HepG2 (cell line): Measurements from ENCODE around the gene HABP4. TPM values are rescaled to one million over a fixed set of nuclear protein-coding genes. Genes with fewer than 3 reads are reported as not detected.

ENCODE experiments used
- CEBPG ChIP-seq: IDR thresholded peaks from 2 replicates; pipeline ENCODE4 v1.6.1; 2016
- ISX ChIP-seq: sonication (generic); formaldehyde crosslinking; conservative IDR thresholded peaks from 2 replicates; pipeline ENCODE4 v1.5.0; 2020; ENCODE audit warnings: missing genetic modification reagents
- MBD4 ChIP-seq: IDR thresholded peaks from 2 replicates; pipeline ENCODE4 v1.6.1; 2012; ENCODE audit warnings: low read length, inconsistent platforms, borderline replicate concordance
- MLX ChIP-seq: IDR thresholded peaks from 2 replicates; pipeline ENCODE4 v1.6.1; 2016
- PTBP1 ChIP-seq: fragments of 200-400 bp; formaldehyde crosslinking; IDR thresholded peaks from 2 replicates; pipeline ENCODE4 v1.6.1; 2018; ENCODE audit warnings: low read length, low read depth; ENCODE audit not compliant: poor library complexity, severe bottlenecking
- SALL1 ChIP-seq: sonication (generic); formaldehyde crosslinking; IDR thresholded peaks from 2 replicates; pipeline ENCODE4 v1.8.0; 2022; ENCODE audit warnings: mild to moderate bottlenecking, missing genetic modification reagents
- ZFP36L1 ChIP-seq: sonication (generic); formaldehyde crosslinking; IDR thresholded peaks from 2 replicates; pipeline ENCODE4 v1.8.0; 2022; ENCODE audit warnings: mild to moderate bottlenecking, missing genetic modification reagents, moderate library complexity
- ZNF629 ChIP-seq: sonication (generic); formaldehyde crosslinking; conservative IDR thresholded peaks from 2 replicates; pipeline ENCODE4 v1.5.0; 2020; ENCODE audit warnings: missing genetic modification reagents
- ZNF816 ChIP-seq: sonication (generic); formaldehyde crosslinking; IDR thresholded peaks from 2 replicates; pipeline ENCODE4 v1.8.0; 2022; ENCODE audit warnings: missing genetic modification reagents, mild to moderate bottlenecking, borderline replicate concordance
- ZNF883 ChIP-seq: sonication (generic); formaldehyde crosslinking; IDR thresholded peaks from 2 replicates; pipeline ENCODE4 v1.5.1; 2020; ENCODE audit warnings: mild to moderate bottlenecking, missing genetic modification reagents; ENCODE audit errors: not compliant biosample characterization
- ZSCAN9 ChIP-seq: IDR thresholded peaks from 2 replicates; pipeline ENCODE4 v1.6.1; 2016; ENCODE audit warnings: borderline replicate concordance
- polyA plus RNA-seq, 8 experiments: library from polyadenylated mRNA; depleted of rRNA in 3 of 8; stranded (reverse) in 7 of 8; unstranded in 1 of 8; fragments of >200 nt; fragmentation: Illumina TruSeq in 4 of 8; extraction: Trizol in 4 of 8; gene quantifications; 2 replicates each; pipeline versions ENCODE4 v1.2.1 to v1.2.3, GENCODE V29; 2011 to 2016; ENCODE audit warnings: low read depth in 4 of 8, missing spikeins in 1 of 8, mixed read lengths in 1 of 8; ENCODE audit not compliant: insufficient read depth in 1 of 8
- total RNA-seq, 5 experiments: library from RNA; depleted of rRNA; stranded (reverse); fragments of >200 nt; fragmentation: Illumina TruSeq; extraction: Trizol; gene quantifications; 2 replicates each; pipeline ENCODE4 v1.2.3, GENCODE V29; 2016; ENCODE audit warnings: low read depth in 1 of 5
- TF ChIP-seq, protein P1 (sequence below), 2 experiments: sonication (generic) in 1 of 2; formaldehyde crosslinking in 1 of 2; IDR thresholded peaks; 2 replicates each; pipeline versions ENCODE4 v1.5.1 to v1.6.1; 2011 to 2020; ENCODE audit warnings: borderline replicate concordance in 1 of 2, low read depth in 1 of 2, low read length in 1 of 2, mild to moderate bottlenecking in 1 of 2, missing genetic modification reagents in 1 of 2, moderate library complexity in 1 of 2
- TF ChIP-seq, protein P2 (sequence below), 2 experiments: sonication (generic) in 1 of 2; formaldehyde crosslinking in 1 of 2; IDR thresholded peaks; 2 replicates each; pipeline versions ENCODE4 v1.6.1 to v1.9.0; 2014 to 2022; ENCODE audit warnings: antibody characterized with exemption in 1 of 2, borderline replicate concordance in 1 of 2, inconsistent platforms in 1 of 2, low read depth in 1 of 2, missing genetic modification reagents in 1 of 2
- TF ChIP-seq, protein P3 (sequence below): sonication (generic); formaldehyde crosslinking; IDR thresholded peaks from 2 replicates; pipeline ENCODE4 v1.5.0; 2020; ENCODE audit warnings: mild to moderate bottlenecking, missing genetic modification reagents, borderline replicate concordance

The HABP4 gene
- total and polyA plus RNA-seq, 2 of the 13 experiments (the other 11 are each of a cell fraction or from before 2014, with no cell fraction given) = 14.3 to 26.6 TPM

GRCh38 chr9:96491079-96491879 lies 41.3 kb downstream of the HABP4 start (continued):
- TF ChIP-seq, protein P1, sequence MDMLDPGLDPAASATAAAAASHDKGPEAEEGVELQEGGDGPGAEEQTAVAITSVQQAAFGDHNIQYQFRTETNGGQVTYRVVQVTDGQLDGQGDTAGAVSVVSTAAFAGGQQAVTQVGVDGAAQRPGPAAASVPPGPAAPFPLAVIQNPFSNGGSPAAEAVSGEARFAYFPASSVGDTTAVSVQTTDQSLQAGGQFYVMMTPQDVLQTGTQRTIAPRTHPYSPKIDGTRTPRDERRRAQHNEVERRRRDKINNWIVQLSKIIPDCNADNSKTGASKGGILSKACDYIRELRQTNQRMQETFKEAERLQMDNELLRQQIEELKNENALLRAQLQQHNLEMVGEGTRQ (IDR thresholded peaks at IDR 0.05; ENCODE audit: low read depth, low read length) = 0 out of 2 replicates have a peak, but pooled peaks have one; percentile 8
- TF ChIP-seq, protein P1 (CRISPR knock-in tag; IDR thresholded peaks at IDR 0.05; ENCODE audit: borderline replicate concordance) = no peak
- peak; percentile 41; the same call in 1 of the 2 replicates for TF ChIP-seq ZNF816 (CRISPR knock-in tag)
- TF ChIP-seq MBD4 = peak; percentile 56
- TF ChIP-seq MLX (CRISPR knock-in tag) = peak; percentile 86
- TF ChIP-seq, protein P2, sequence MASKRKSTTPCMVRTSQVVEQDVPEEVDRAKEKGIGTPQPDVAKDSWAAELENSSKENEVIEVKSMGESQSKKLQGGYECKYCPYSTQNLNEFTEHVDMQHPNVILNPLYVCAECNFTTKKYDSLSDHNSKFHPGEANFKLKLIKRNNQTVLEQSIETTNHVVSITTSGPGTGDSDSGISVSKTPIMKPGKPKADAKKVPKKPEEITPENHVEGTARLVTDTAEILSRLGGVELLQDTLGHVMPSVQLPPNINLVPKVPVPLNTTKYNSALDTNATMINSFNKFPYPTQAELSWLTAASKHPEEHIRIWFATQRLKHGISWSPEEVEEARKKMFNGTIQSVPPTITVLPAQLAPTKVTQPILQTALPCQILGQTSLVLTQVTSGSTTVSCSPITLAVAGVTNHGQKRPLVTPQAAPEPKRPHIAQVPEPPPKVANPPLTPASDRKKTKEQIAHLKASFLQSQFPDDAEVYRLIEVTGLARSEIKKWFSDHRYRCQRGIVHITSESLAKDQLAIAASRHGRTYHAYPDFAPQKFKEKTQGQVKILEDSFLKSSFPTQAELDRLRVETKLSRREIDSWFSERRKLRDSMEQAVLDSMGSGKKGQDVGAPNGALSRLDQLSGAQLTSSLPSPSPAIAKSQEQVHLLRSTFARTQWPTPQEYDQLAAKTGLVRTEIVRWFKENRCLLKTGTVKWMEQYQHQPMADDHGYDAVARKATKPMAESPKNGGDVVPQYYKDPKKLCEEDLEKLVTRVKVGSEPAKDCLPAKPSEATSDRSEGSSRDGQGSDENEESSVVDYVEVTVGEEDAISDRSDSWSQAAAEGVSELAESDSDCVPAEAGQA (IDR thresholded peaks at IDR 0.05; ENCODE audit: low read depth) = peak; percentile 13; the same call in 1 of the 2 replicates
- TF ChIP-seq, protein P2 (CRISPR knock-in tag; IDR thresholded peaks at IDR 0.05; ENCODE audit: borderline replicate concordance) = no peak
- peak; percentile 87 for TF ChIP-seq SALL1 (CRISPR knock-in tag)
- no peak for TF ChIP-seq ISX (CRISPR knock-in tag)
- TF ChIP-seq, protein P3, sequence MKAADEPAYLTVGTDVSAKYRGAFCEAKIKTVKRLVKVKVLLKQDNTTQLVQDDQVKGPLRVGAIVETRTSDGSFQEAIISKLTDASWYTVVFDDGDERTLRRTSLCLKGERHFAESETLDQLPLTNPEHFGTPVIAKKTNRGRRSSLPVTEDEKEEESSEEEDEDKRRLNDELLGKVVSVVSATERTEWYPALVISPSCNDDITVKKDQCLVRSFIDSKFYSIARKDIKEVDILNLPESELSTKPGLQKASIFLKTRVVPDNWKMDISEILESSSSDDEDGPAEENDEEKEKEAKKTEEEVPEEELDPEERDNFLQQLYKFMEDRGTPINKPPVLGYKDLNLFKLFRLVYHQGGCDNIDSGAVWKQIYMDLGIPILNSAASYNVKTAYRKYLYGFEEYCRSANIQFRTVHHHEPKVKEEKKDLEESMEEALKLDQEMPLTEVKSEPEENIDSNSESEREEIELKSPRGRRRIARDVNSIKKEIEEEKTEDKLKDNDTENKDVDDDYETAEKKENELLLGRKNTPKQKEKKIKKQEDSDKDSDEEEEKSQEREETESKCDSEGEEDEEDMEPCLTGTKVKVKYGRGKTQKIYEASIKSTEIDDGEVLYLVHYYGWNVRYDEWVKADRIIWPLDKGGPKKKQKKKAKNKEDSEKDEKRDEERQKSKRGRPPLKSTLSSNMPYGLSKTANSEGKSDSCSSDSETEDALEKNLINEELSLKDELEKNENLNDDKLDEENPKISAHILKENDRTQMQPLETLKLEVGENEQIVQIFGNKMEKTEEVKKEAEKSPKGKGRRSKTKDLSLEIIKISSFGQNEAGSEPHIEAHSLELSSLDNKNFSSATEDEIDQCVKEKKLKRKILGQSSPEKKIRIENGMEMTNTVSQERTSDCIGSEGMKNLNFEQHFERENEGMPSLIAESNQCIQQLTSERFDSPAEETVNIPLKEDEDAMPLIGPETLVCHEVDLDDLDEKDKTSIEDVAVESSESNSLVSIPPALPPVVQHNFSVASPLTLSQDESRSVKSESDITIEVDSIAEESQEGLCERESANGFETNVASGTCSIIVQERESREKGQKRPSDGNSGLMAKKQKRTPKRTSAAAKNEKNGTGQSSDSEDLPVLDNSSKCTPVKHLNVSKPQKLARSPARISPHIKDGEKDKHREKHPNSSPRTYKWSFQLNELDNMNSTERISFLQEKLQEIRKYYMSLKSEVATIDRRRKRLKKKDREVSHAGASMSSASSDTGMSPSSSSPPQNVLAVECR = peak; percentile 55; the same call in 1 of the 2 replicates
- TF ChIP-seq ZNF629 = peak; percentile 32; the same call in 1 of the 2 replicates
- TF ChIP-seq ZNF883 (CRISPR knock-in tag) = no peak
- peak; percentile 63; the same call in 1 of the 2 replicates for TF ChIP-seq ZFP36L1 (CRISPR knock-in tag)
- TF ChIP-seq PTBP1 = no peak
- TF ChIP-seq CEBPG (CRISPR knock-in tag) = peak; percentile 52
- peak; percentile 61; the same call in 1 of the 2 replicates for TF ChIP-seq ZSCAN9 (CRISPR knock-in tag)
